ENCODE data around the gene EPB41. TPM values are rescaled to one million over a fixed set of nuclear protein-coding genes. Genes with fewer than 3 reads are reported as not detected.
A peak's percentile ranks its signal among the peaks of the same experiment; 100 is the strongest.

EPB41 gene
- total RNA-seq, 1 donor from 2014 or later, result 15.5 TPM

GRCh38 chr1:29121516-29121935 is 207.2 kb downstream of the EPB41 start:
- no peak for DNase-seq (ENCODE audit: low read depth)
- TF ChIP-seq CTCF (conservative IDR thresholded peaks at IDR 0.05; ENCODE audit: low read depth, low read length), result no peak
- peak overlapping the region; percentile 66 for H3K4me3 ChIP-seq (ENCODE audit: low read depth, low read length)

- no peak for DNase-seq (ENCODE audit: low read depth)
- TF ChIP-seq CTCF (conservative IDR thresholded peaks at IDR 0.05; ENCODE audit: low read depth, low read length), result no peak
- peak overlapping the region; percentile 66 for H3K4me3 ChIP-seq (ENCODE audit: low read depth, low read length)
Measured at GRCh38 chr1:29121936-29122681, 207.7 kb downstream of the EPB41 start.

GRCh38 chr1:29122682-29123052 is 208.3 kb downstream of the EPB41 start:
- peak overlapping the region; percentile 66 for H3K4me3 ChIP-seq (ENCODE audit: low read depth, low read length)
- no peak for DNase-seq (ENCODE audit: low read depth)
- no peak for TF ChIP-seq CTCF (conservative IDR thresholded peaks at IDR 0.05; ENCODE audit: low read depth, low read length)

- peak overlapping the region; percentile 66 for H3K4me3 ChIP-seq (ENCODE audit: low read depth, low read length)
- no peak for TF ChIP-seq CTCF (conservative IDR thresholded peaks at IDR 0.05; ENCODE audit: low read depth, low read length)
- no peak for DNase-seq (ENCODE audit: low read depth)
Measured at GRCh38 chr1:29123053-29123886, 208.9 kb downstream of the EPB41 start.

GRCh38 chr1:29123887-29124365 is 209.6 kb downstream of the EPB41 start, which contains the start of gene TMEM200B:
TSS of gene TMEM200B (minus strand) at chr1:29123903. CDS start at chr1:29121828, 2,075 bp downstream.
- TF ChIP-seq CTCF (conservative IDR thresholded peaks at IDR 0.05; ENCODE audit: low read depth, low read length), result no peak
- no peak for DNase-seq (ENCODE audit: low read depth)
- peak within 1 kb of the TSS; percentile 66 for H3K4me3 ChIP-seq (ENCODE audit: low read depth, low read length)

- peak overlapping the region; percentile 66 for H3K4me3 ChIP-seq (ENCODE audit: low read depth, low read length)
- TF ChIP-seq CTCF (conservative IDR thresholded peaks at IDR 0.05; ENCODE audit: low read depth, low read length), result peak; percentile 58
- no peak for DNase-seq (ENCODE audit: low read depth)
Measured at GRCh38 chr1:29124366-29125236, 210.2 kb downstream of the EPB41 start.
